Right renal cortex interstitium (tissue), 3 donors: ENCODE results near the gene PYROXD2. TPM values are rescaled to one million over a fixed set of nuclear protein-coding genes. Genes with fewer than 3 reads are reported as not detected.
A peak's percentile ranks its signal among the peaks of the same experiment; 100 is the strongest.

Source experiments
- DNase-seq, 3 donors: peaks; one replicate each; pipeline ENCODE4 v3.0.0-alpha.2; 2013; ENCODE audit warnings: low read depth in 3 of 3, low spot score in 2 of 3
- polyA plus RNA-seq, 3 donors: library from polyadenylated mRNA; unstranded; fragments of 120-200 nt; gene quantifications; one replicate each; pipeline ENCODE4 v1.2.1, GENCODE V29; 2013; ENCODE audit not compliant: insufficient read length in 3 of 3

Gene PYROXD2
- polyA plus RNA-seq: 10 to 100 TPM; 12.6 to 22.7 (median 15.1) TPM

- peak; percentile 78 to 87 (median 85) for DNase-seq
Measured at GRCh38 chr10:98414932-98415730, at the start of gene PYROXD2. Gene PYROXD2 (minus strand): TSS chr10:98415182. CDS start chr10:98415135, 47 bp downstream.

- no peak for DNase-seq
Measured at GRCh38 chr10:98463976-98464754, 49.2 kb upstream of the PYROXD2 start.

GRCh38 chr10:98463016-98463415, 48.0 kb upstream of the PYROXD2 start:
- DNase-seq: no peak

GRCh38 chr10:98461500-98461842, 46.5 kb upstream of the PYROXD2 start:
- no peak for DNase-seq

- no peak for DNase-seq
Measured at GRCh38 chr10:98460837-98461499, 46.0 kb upstream of the PYROXD2 start.

GRCh38 chr10:98458809-98459784, 44.1 kb upstream of the PYROXD2 start:
- no peak for DNase-seq

- DNase-seq: no peak
Measured at GRCh38 chr10:98457721-98458120, 42.7 kb upstream of the PYROXD2 start.

GRCh38 chr10:98456686-98457482, 41.9 kb upstream of the PYROXD2 start:
- no peak for DNase-seq

GRCh38 chr10:98456043-98456570, 41.1 kb upstream of the PYROXD2 start:
- DNase-seq: no peak

- DNase-seq: no peak
Measured at GRCh38 chr10:98453729-98454128, 38.7 kb upstream of the PYROXD2 start.

GRCh38 chr10:98450618-98451017, 35.6 kb upstream of the PYROXD2 start:
- no peak for DNase-seq

GRCh38 chr10:98449287-98449686, 34.3 kb upstream of the PYROXD2 start:
- DNase-seq: no peak

- peak in 2 of 3 donors; percentile 35 to 53 for DNase-seq
Measured at GRCh38 chr10:98446661-98447221, 31.8 kb upstream of the PYROXD2 start, which contains the start of gene HPS1. Gene HPS1 (minus strand): TSS chr10:98446935. CDS start chr10:98443240, 3,695 bp downstream.

- no peak for DNase-seq
Measured at GRCh38 chr10:98446151-98446660, 31.2 kb upstream of the PYROXD2 start.

- no peak for DNase-seq
Measured at GRCh38 chr10:98445200-98445812, 30.3 kb upstream of the PYROXD2 start.

- DNase-seq: no peak
Measured at GRCh38 chr10:98444314-98445006, 29.5 kb upstream of the PYROXD2 start.

- no peak for DNase-seq
Measured at GRCh38 chr10:98438715-98439114, 23.7 kb upstream of the PYROXD2 start.
